Kidney (tissue), 14 donors: ENCODE data around the gene PKMYT1. TPM values are rescaled to one million over a fixed set of nuclear protein-coding genes. Genes with fewer than 3 reads are reported as not detected.

Experiments used
- DNase-seq, 5 donors: peaks; one replicate each; pipeline ENCODE4 v3.0.0-alpha.2; 2013 to 2020
- FAIRE-seq: peaks from 2 replicates; lab custom pipeline; 2012; peaks lifted over from hg19 to GRCh38; lab: Jason Lieb, UNC
- H3K27ac ChIP-seq, 2 donors: one replicate each; pipeline ENCODE4 v1.7.0; 2013; ENCODE audit warnings: low read depth in 2 of 2, low read length in 2 of 2, inconsistent platforms in 1 of 2
- H3K27me3 ChIP-seq: one replicate; pipeline ENCODE4 v1.7.1; 2013; ENCODE audit warnings: low read length, inconsistent platforms; ENCODE audit not compliant: control insufficient read depth, insufficient read depth
- H3K36me3 ChIP-seq, 3 donors: one replicate each; pipeline versions ENCODE4 v1.7.0 to v1.7.1; 2013; ENCODE audit warnings: low read length in 3 of 3, control low read depth in 1 of 3, inconsistent platforms in 1 of 3; ENCODE audit not compliant: insufficient read depth in 3 of 3, control insufficient read depth in 2 of 3
- H3K4me1 ChIP-seq, 3 donors: one replicate each; pipeline versions ENCODE4 v1.7.0 to v1.7.1; 2013; ENCODE audit warnings: low read length in 3 of 3, inconsistent platforms in 1 of 3, low read depth in 1 of 3; ENCODE audit not compliant: control insufficient read depth in 2 of 3, insufficient read depth in 2 of 3
- H3K4me3 ChIP-seq, 3 donors: one replicate each; pipeline versions ENCODE4 v1.7.0 to v1.8.1; 2013; ENCODE audit warnings: low read length in 3 of 3, control low read depth in 1 of 3, inconsistent platforms in 1 of 3
- H3K9ac ChIP-seq, 3 donors: one replicate each; pipeline versions ENCODE4 v1.7.0 to v1.7.1; 2013; ENCODE audit warnings: low read length in 3 of 3, control low read depth in 1 of 3, inconsistent platforms in 1 of 3
- H3K9me3 ChIP-seq, 3 donors: one replicate each; pipeline versions ENCODE4 v1.7.0 to v1.7.1; 2013; ENCODE audit warnings: low read length in 3 of 3, control low read depth in 1 of 3, inconsistent platforms in 1 of 3; ENCODE audit not compliant: control insufficient read depth in 2 of 3, insufficient read depth in 1 of 3
- intact Hi-C: fragments of 100-400 bp; cut with DNase I; formaldehyde crosslinking; loops from one replicate; pipeline ENCODE4 v1.11.1; 2022
- polyA plus RNA-seq: library from polyadenylated mRNA; stranded (reverse); fragments of 350-450 nt; fragmentation: Illumina TruSeq; extraction: RNeasy Lipid Tissue Mini Kit (QIAGEN cat#74804); gene quantifications from one replicate; pipeline ENCODE4 v1.2.3, GENCODE V29; 2014; ENCODE audit warnings: low read depth, low replicate concordance; ENCODE audit not compliant: insufficient read depth
- total RNA-seq: library from RNA; stranded (reverse); fragmentation: NEBNext Ultra II Directional; extraction: Animal tissue kit (Norgen Biotek cat#: 25700); gene quantifications from one replicate; pipeline ENCODE4 v1.2.1, GENCODE V29; 2021
- TF ChIP-seq, protein P1 (sequence below): IDR thresholded peaks from 3 replicates; pipeline ENCODE4 v1.5.1; 2012; ENCODE audit warnings: mild to moderate bottlenecking, moderate library complexity, borderline replicate concordance; ENCODE audit not compliant: insufficient read depth; ENCODE audit errors: extremely low read depth
- donor health status: control.
- donor health status: control.
- donor health status: control.
- donor health status: control.
- donor health status: control.
- donor health status: DM: yes; HTN: yes; CAD: no.
- donor health status: Normal renal cell carcinoma (clear cell type).

Gene PKMYT1
- total and polyA plus RNA-seq, 2 donors from 2014 or later = 0.97 to 2.2 TPM

DNA sequence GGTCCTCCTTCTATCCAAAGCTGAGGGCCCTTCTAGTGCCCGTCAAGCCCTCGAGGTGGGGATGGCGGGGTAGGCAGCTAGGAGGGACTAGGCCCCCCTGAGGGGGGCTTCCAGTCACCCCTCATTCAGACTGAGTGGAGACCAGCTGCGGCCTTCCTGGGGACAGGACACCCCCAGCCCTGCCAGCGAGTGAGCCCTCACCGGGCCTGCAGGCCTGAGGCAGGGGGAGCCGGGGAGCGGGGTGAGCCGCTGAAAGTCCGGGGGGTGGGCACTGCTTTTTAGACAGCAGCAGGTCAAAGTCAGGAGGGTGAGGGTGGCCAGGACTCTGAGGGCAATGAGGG is 24.8 kb downstream of the PKMYT1 start:
- H3K27me3 ChIP-seq = no peaks in the 10 kb centered on the region
- H3K4me3 ChIP-seq = no peak overlapping the region
- no peaks in the 10 kb centered on the region for H3K4me1 ChIP-seq
- H3K9ac ChIP-seq = no peak overlapping the region
- FAIRE-seq (no peak), DNase-seq (no peak)
- TF ChIP-seq, protein P1, sequence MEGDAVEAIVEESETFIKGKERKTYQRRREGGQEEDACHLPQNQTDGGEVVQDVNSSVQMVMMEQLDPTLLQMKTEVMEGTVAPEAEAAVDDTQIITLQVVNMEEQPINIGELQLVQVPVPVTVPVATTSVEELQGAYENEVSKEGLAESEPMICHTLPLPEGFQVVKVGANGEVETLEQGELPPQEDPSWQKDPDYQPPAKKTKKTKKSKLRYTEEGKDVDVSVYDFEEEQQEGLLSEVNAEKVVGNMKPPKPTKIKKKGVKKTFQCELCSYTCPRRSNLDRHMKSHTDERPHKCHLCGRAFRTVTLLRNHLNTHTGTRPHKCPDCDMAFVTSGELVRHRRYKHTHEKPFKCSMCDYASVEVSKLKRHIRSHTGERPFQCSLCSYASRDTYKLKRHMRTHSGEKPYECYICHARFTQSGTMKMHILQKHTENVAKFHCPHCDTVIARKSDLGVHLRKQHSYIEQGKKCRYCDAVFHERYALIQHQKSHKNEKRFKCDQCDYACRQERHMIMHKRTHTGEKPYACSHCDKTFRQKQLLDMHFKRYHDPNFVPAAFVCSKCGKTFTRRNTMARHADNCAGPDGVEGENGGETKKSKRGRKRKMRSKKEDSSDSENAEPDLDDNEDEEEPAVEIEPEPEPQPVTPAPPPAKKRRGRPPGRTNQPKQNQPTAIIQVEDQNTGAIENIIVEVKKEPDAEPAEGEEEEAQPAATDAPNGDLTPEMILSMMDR = no peak
- intact Hi-C loops = no loop called here
- no peaks in the 10 kb centered on the region for H3K9me3 ChIP-seq
- no peaks in the 10 kb centered on the region for H3K36me3 ChIP-seq
- no peak overlapping the region for H3K27ac ChIP-seq

DNA sequence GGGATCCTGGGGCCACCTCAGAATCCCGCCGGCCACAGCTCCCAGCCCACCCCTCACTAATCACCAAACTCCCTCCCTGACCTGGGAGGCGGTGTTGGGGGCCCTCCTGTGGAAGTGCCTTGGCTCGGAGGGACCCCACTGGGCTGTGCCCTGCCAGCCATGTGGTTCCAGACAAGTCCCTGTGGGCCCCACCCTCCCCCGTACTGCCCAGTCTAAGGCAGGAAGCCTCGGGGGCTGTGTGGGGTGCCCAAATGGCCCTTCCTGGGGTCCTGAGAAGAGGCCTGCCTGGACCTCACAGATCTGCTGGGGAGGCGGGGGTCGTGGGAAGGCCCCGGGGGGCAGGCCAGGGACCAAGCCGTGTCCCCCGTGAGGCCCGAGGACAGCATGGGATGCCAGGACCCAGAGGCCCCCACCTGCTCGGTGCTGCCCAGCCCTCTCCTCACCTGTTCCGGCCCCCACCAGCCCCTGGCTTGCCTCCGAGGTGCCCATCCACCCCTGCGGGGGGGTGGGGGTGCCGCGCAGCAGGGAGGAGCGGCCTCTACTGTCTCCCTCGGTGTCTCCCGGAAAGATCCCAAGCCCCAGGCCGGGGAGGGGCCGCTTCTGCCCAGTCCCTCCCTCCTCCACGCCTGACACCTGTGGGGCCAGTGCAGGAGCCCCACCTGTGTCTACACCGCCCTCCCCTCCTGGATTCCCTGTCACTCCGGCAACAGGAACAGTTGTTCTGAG is 25.4 kb downstream of the PKMYT1 start:
- TF ChIP-seq, protein P1 = no peak
- H3K4me1 ChIP-seq = no peaks in the 10 kb centered on the region
- no peak for FAIRE-seq
- no peaks in the 10 kb centered on the region for H3K9me3 ChIP-seq
- H3K27me3 ChIP-seq = no peaks in the 10 kb centered on the region
- peaks cover 0 to under 1% (median 0%) of the 10 kb centered on the region in 3 donors for H3K36me3 ChIP-seq
- intact Hi-C loops = no loop called here
- no peak overlapping the region for H3K4me3 ChIP-seq
- no peak overlapping the region for H3K9ac ChIP-seq
- DNase-seq = peak in 1 of 5 donors; percentile 63
- no peak overlapping the region for H3K27ac ChIP-seq

DNA sequence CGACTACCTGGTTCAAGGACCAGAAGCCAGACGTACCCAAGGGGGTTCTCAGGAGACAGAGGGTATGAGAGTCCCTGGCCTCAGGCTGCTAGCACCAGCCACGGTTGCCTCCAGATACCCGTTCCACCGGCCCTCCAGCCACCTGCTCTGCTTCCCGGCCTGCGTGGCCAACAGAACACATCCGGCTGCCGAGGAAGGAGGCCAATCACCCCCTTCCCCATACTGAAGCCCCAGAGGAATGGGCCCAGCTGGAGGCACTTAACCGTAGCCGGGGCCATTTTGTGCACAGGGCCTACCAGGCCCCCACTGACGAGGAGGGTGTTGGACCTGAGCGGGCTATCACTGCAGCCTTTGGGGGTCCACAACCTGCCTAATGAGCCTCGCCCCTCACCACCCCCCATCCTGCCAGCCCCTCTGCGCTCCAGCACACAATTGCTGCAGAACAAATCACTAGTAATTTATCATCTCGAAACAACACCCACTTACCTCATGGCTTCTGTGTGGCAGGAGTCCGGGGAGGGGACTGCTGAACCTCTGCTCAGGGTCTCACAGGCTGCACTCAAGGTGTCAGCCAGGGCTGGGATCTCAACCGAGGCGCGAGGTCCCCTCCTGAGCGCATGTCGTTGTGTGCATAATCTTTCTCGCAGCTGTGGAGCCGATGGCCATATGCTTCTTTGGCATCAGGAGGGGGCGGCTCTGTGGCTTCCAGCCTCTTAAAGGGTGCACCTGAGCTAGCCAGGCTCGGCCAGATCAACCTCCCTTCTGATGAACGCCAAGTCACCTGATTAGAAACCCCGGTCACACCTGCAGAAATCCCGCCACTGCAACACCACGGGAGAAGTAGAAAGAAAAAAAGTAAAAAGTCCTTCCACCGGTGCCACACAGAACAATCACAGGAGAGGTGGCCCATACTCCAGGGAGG is 26.3 kb downstream of the PKMYT1 start:
- no peak for FAIRE-seq
- H3K9ac ChIP-seq = no peak overlapping the region
- H3K4me1 ChIP-seq = no peaks in the 10 kb centered on the region
- H3K27me3 ChIP-seq = no peaks in the 10 kb centered on the region
- TF ChIP-seq, protein P1 = no peak
- peak in 4 of 5 donors; percentile 30 to 63 (median 56) for DNase-seq
- no peaks in the 10 kb centered on the region for H3K9me3 ChIP-seq
- H3K36me3 ChIP-seq = peaks cover 0 to 3% (median 0%) of the 10 kb centered on the region in 3 donors
- no peak overlapping the region for H3K4me3 ChIP-seq
- intact Hi-C loops = no loop called here
- H3K27ac ChIP-seq = no peak overlapping the region
